Endodermal cell (in vitro differentiated cells): ENCODE data around the gene DBP. TPM values are rescaled to one million over a fixed set of nuclear protein-coding genes. Genes with fewer than 3 reads are reported as not detected.

Experiments used
- DNase-seq: peaks from one replicate; pipeline ENCODE4 v3.0.0-alpha.2; 2017
- H3K27ac ChIP-seq: 2 replicates; pipeline ENCODE4 v1.5.1; 2013; ENCODE audit warnings: mild to moderate bottlenecking, low read depth, low read length, moderate library complexity
- H3K27me3 ChIP-seq: 2 replicates; pipeline ENCODE4 v1.6.1; 2013; ENCODE audit warnings: mild to moderate bottlenecking, low read length, moderate library complexity; ENCODE audit not compliant: insufficient read depth, control insufficient read depth, poor library complexity, severe bottlenecking
- H3K36me3 ChIP-seq: 2 replicates; pipeline ENCODE4 v1.7.0; 2013; ENCODE audit warnings: mild to moderate bottlenecking, low read length, moderate library complexity; ENCODE audit not compliant: control insufficient read depth, insufficient read depth
- H3K4me1 ChIP-seq: one replicate; pipeline ENCODE4 v1.7.0; 2013; ENCODE audit warnings: low read length; ENCODE audit not compliant: control insufficient read depth, insufficient read depth
- H3K4me3 ChIP-seq: 2 replicates; pipeline ENCODE4 v1.5.1; 2013; ENCODE audit warnings: mild to moderate bottlenecking, low read length, moderate library complexity
- H3K9ac ChIP-seq: 2 replicates; pipeline ENCODE4 v1.6.1; 2013; ENCODE audit warnings: mild to moderate bottlenecking, low read length, moderate library complexity; ENCODE audit not compliant: poor library complexity, severe bottlenecking; ENCODE audit errors: extremely low read depth
- H3K9me3 ChIP-seq: 2 replicates; pipeline ENCODE4 v1.6.1; 2013; ENCODE audit warnings: mild to moderate bottlenecking, low read length, moderate library complexity; ENCODE audit not compliant: control insufficient read depth
- H3K27ac Mint-ChIP-seq: 2 replicates; pipeline ENCODE4 v1.8.0; 2020; ENCODE audit warnings: mixed read lengths
- H3K27me3 Mint-ChIP-seq: 2 replicates; pipeline ENCODE4 v1.8.0; 2021; ENCODE audit warnings: mild to moderate bottlenecking, mixed read lengths; ENCODE audit not compliant: insufficient read depth
- H3K36me3 Mint-ChIP-seq: 2 replicates; pipeline ENCODE4 v1.8.0; 2020; ENCODE audit warnings: low read depth, mixed read lengths
- H3K4me1 Mint-ChIP-seq: 2 replicates; pipeline ENCODE4 v1.8.0; 2020; ENCODE audit warnings: mixed read lengths
- H3K4me3 Mint-ChIP-seq: 2 replicates; pipeline ENCODE4 v1.8.0; 2020; ENCODE audit warnings: mild to moderate bottlenecking, moderate library complexity, mixed read lengths
- H3K9me3 Mint-ChIP-seq: 2 replicates; pipeline ENCODE4 v1.8.0; 2020; ENCODE audit warnings: mild to moderate bottlenecking, mixed read lengths
- WGBS, 2 experiments: methylation state at CpG; one replicate each; pipeline versions ENCODE4 v1.1.5 to v1.1.7; 2013; ENCODE audit warnings: missing lambda C conversion rate in 2 of 2, mixed read lengths in 1 of 2; ENCODE audit not compliant: insufficient coverage in 1 of 2, insufficient read length in 1 of 2; 5-methylcytosine and 5-hydroxymethylcytosine counted together
- total RNA-seq, 2 donors: library from RNA; stranded (reverse); fragmentation: NEBNext Ultra II Directional in 1 of 2; extraction: Animal tissue kit (Norgen Biotek cat#: 25700) in 1 of 2; gene quantifications; 2 replicates in 1 of 2; 3 replicates in 1 of 2; pipeline ENCODE4 v1.2.1, GENCODE V29; 2021
- TF ChIP-seq, protein P1 (sequence below): fragments of 200-600 bp; sonication (generic); conservative IDR thresholded peaks from 2 replicates; pipeline ENCODE4 v1.5.0; 2021; ENCODE audit warnings: antibody characterized with exemption, mild to moderate bottlenecking

Gene DBP
- total RNA-seq, 2 donors from 2014 or later, result 5.3 to 13.1 TPM

DNA sequence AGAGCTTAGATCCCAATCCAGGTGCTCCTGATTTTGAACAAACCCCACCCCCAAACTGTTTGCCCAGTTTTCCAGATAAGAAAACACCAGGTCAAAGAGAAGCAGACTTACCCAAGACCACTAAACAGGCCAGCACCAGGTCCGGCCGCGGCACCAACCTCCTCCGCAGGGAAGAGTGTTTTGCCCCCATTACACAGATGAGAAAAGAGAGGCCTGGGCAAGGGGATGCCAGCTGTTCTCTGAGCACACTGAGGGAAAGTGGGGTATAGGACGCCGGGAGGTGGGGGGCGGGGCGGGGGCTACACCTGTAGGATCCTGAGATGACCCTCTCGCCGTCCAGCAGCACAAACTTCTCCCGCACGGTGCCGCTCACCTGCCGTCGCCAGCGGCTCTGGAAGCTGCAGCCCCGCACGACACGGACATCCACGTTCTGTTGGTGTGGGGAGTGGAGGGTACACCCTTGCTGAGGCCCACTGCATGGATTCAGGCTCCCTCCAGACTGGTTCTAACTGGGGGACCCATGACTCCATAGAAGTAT is 27.5 kb downstream of the DBP start:
- no peak overlapping the region for H3K27ac ChIP-seq
- WGBS, 2 experiments, result 97 to 98% methylated on average over 5 to 20 of the region's 20 CpGs
- H3K27ac Mint-ChIP-seq, result no peak overlapping the region
- peaks cover 3% of the 10 kb centered on the region for H3K36me3 Mint-ChIP-seq
- H3K9me3 ChIP-seq, result no peaks in the 10 kb centered on the region
- DNase-seq, result no peak
- H3K9ac ChIP-seq, result no peak overlapping the region
- H3K27me3 ChIP-seq, result no peaks in the 10 kb centered on the region
- peaks cover 5% of the 10 kb centered on the region for H3K4me1 ChIP-seq
- H3K9me3 Mint-ChIP-seq, result no peaks in the 10 kb centered on the region
- no peak overlapping the region for H3K4me3 Mint-ChIP-seq
- H3K4me1 Mint-ChIP-seq, result peaks cover 11% of the 10 kb centered on the region
- TF ChIP-seq, protein P1, sequence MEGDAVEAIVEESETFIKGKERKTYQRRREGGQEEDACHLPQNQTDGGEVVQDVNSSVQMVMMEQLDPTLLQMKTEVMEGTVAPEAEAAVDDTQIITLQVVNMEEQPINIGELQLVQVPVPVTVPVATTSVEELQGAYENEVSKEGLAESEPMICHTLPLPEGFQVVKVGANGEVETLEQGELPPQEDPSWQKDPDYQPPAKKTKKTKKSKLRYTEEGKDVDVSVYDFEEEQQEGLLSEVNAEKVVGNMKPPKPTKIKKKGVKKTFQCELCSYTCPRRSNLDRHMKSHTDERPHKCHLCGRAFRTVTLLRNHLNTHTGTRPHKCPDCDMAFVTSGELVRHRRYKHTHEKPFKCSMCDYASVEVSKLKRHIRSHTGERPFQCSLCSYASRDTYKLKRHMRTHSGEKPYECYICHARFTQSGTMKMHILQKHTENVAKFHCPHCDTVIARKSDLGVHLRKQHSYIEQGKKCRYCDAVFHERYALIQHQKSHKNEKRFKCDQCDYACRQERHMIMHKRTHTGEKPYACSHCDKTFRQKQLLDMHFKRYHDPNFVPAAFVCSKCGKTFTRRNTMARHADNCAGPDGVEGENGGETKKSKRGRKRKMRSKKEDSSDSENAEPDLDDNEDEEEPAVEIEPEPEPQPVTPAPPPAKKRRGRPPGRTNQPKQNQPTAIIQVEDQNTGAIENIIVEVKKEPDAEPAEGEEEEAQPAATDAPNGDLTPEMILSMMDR, result no peak
- peaks cover 4% of the 10 kb centered on the region for H3K36me3 ChIP-seq
- H3K27me3 Mint-ChIP-seq, result no peaks in the 10 kb centered on the region
- no peak overlapping the region for H3K4me3 ChIP-seq

DNA sequence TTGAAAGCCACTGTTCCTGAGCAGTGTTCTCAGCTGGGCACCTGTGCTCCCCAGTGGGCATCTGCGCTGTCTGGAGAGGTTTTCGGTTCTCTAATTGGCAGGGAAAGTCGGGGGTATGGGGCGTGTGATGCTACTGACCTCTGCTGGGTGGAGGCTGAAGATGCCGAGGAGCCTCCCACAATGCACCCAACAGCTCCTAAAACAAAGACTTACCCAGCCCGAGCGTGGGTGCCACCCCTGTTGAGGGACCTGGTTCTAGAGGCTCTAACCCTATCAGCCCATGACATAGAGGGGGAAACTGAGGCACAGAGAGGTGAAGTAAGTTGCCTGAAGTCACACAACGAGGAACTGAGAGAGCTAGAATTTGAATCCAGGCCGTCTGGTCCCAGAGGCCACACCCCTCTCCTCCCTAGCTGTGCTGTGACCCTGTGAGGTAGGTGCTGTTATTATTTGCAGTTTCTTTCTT is 28.3 kb downstream of the DBP start:
- Histone ChIP-seq H3K27me3 (no peaks in the 10 kb centered on the region), H3K27ac (peak overlapping the region; percentile 12), H3K9ac (no peak overlapping the region), H3K9me3 (no peaks in the 10 kb centered on the region), H3K4me3 (no peak overlapping the region), H3K36me3 (peaks cover 4% of the 10 kb centered on the region), H3K4me1 (no peaks in the 10 kb centered on the region)
- Mint-ChIP-seq H3K27ac (peak overlapping the region; percentile 79), H3K27me3 (no peaks in the 10 kb centered on the region), H3K9me3 (no peaks in the 10 kb centered on the region), H3K4me3 (no peak overlapping the region), H3K36me3 (no peaks in the 10 kb centered on the region), H3K4me1 (peaks cover 5% of the 10 kb centered on the region)
- TF ChIP-seq, protein P1, result peak; percentile 76
- DNase-seq, result peak; percentile 87
- WGBS, 2 experiments, result 49 to 74% methylated on average over 4 to 9 of the region's 9 CpGs

DNA sequence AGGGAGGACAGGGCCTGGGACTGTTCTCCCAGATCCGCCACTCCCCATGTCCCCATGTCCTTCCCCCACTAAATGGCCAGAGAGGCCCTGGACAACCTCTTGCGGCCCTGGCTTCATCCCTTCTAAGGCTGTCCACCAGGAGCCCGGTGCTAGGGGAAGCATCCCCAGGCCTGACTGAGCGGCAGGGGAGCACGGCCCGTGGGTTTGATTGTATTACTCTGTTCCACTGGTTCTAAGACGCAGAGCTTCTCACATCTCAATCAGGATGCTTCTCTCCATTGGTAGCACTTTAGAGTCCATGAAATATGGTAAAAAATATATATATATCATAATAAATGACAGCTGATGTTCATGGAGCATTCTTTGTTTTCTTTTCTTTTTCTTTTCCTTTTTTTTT is 29.8 kb downstream of the DBP start:
- no peaks in the 10 kb centered on the region for H3K36me3 Mint-ChIP-seq
- no peak overlapping the region for H3K4me3 Mint-ChIP-seq
- Histone ChIP-seq H3K9ac (no peak overlapping the region), H3K4me1 (no peaks in the 10 kb centered on the region), H3K27me3 (no peaks in the 10 kb centered on the region), H3K36me3 (no peaks in the 10 kb centered on the region), H3K4me3 (no peak overlapping the region), H3K9me3 (no peaks in the 10 kb centered on the region), H3K27ac (peak overlapping the region; percentile 10)
- peaks cover 1% of the 10 kb centered on the region for H3K4me1 Mint-ChIP-seq
- 91 to 95% methylated on average over 5 to 7 of the region's 7 CpGs for WGBS, 2 experiments
- no peaks in the 10 kb centered on the region for H3K27me3 Mint-ChIP-seq
- H3K27ac Mint-ChIP-seq, result no peak overlapping the region
- DNase-seq, result no peak
- TF ChIP-seq, protein P1, result no peak
- H3K9me3 Mint-ChIP-seq, result no peaks in the 10 kb centered on the region
